HFFc6 (cell line): ENCODE measurements around the gene JUN. TPM values are rescaled to one million over a fixed set of nuclear protein-coding genes. Genes with fewer than 3 reads are reported as not detected.

Experiments
- DNase-seq: peaks from one replicate; pipeline ENCODE4 v3.0.0-alpha.2; 2018
- H3K27ac Mint-ChIP-seq: 2 replicates; pipeline ENCODE4 v1.8.0; 2020; ENCODE audit warnings: mild to moderate bottlenecking, mixed read lengths
- H3K27me3 Mint-ChIP-seq: 2 replicates; pipeline ENCODE4 v1.8.0; 2021; ENCODE audit warnings: mild to moderate bottlenecking, moderate library complexity, mixed read lengths; ENCODE audit not compliant: insufficient read depth
- H3K36me3 Mint-ChIP-seq: 2 replicates; pipeline ENCODE4 v1.8.0; 2021; ENCODE audit warnings: low read depth, mixed read lengths
- H3K4me1 Mint-ChIP-seq: 2 replicates; pipeline ENCODE4 v1.8.0; 2020; ENCODE audit warnings: low read depth, mixed read lengths
- H3K4me3 Mint-ChIP-seq: 2 replicates; pipeline ENCODE4 v1.8.0; 2020; ENCODE audit warnings: mild to moderate bottlenecking, moderate library complexity, mixed read lengths
- H3K9me3 Mint-ChIP-seq: 2 replicates; pipeline ENCODE4 v1.8.0; 2020; ENCODE audit warnings: mild to moderate bottlenecking, mixed read lengths
- CTCF ChIP-seq: fragments of 200-600 bp; sonication (generic); IDR thresholded peaks from 2 replicates; pipeline ENCODE4 v1.5.0; 2021; ENCODE audit warnings: antibody characterized with exemption, mild to moderate bottlenecking
- total RNA-seq, 6 experiments: library from RNA; stranded (reverse); fragmentation: NEBNext Ultra II Directional; extraction: Animal tissue kit (Norgen Biotek cat#: 25700); gene quantifications; 2 replicates in 1 of 6; 3 replicates in 5 of 6; pipeline ENCODE4 v1.2.3, GENCODE V29; 2021

Gene JUN
- total RNA-seq, 6 experiments from 2014 or later, result 80.5 to 91.1 (median 82.2) TPM

GRCh38 chr1:58813801-58814200, 30.0 kb upstream of the JUN start:
- no peak for TF ChIP-seq CTCF
- Mint-ChIP-seq H3K27ac (no peak overlapping the region), H3K4me3 (no peak overlapping the region), H3K9me3 (no peaks in the 10 kb centered on the region), H3K36me3 (no peaks in the 10 kb centered on the region), H3K27me3 (peaks cover 2% of the 10 kb centered on the region; the same call in 1 of the 2 replicates), H3K4me1 (peaks cover 74% of the 10 kb centered on the region)
- no peak for DNase-seq

- Mint-ChIP-seq H3K27me3 (peaks cover 2% of the 10 kb centered on the region; the same call in 1 of the 2 replicates), H3K4me1 (peaks cover 70% of the 10 kb centered on the region), H3K36me3 (no peaks in the 10 kb centered on the region), H3K27ac (no peak overlapping the region), H3K9me3 (no peaks in the 10 kb centered on the region), H3K4me3 (no peak overlapping the region; the same call in 1 of the 2 replicates)
- DNase-seq, result no peak
- no peak for TF ChIP-seq CTCF
Observed at GRCh38 chr1:58813361-58813760, 29.5 kb upstream of the JUN start.

GRCh38 chr1:58812926-58813325, 29.1 kb upstream of the JUN start:
- no peak overlapping the region for H3K4me3 Mint-ChIP-seq
- no peak overlapping the region for H3K27ac Mint-ChIP-seq
- no peaks in the 10 kb centered on the region for H3K36me3 Mint-ChIP-seq
- peaks cover 2% of the 10 kb centered on the region; the same call in 1 of the 2 replicates for H3K27me3 Mint-ChIP-seq
- H3K4me1 Mint-ChIP-seq, result peaks cover 65% of the 10 kb centered on the region
- no peak for DNase-seq
- H3K9me3 Mint-ChIP-seq, result no peaks in the 10 kb centered on the region
- TF ChIP-seq CTCF, result no peak

GRCh38 chr1:58812468-58812867, 28.6 kb upstream of the JUN start:
- no peak for DNase-seq
- H3K4me3 Mint-ChIP-seq, result no peak overlapping the region
- no peaks in the 10 kb centered on the region for H3K36me3 Mint-ChIP-seq
- H3K9me3 Mint-ChIP-seq, result no peaks in the 10 kb centered on the region
- H3K4me1 Mint-ChIP-seq, result peaks cover 61% of the 10 kb centered on the region
- peaks cover 2% of the 10 kb centered on the region; the same call in 1 of the 2 replicates for H3K27me3 Mint-ChIP-seq
- 0 out of 2 replicates have a peak overlapping the region, but pooled peaks have one; percentile 2 for H3K27ac Mint-ChIP-seq
- TF ChIP-seq CTCF, result no peak

- Mint-ChIP-seq H3K27ac (no peak overlapping the region), H3K9me3 (no peaks in the 10 kb centered on the region), H3K36me3 (no peaks in the 10 kb centered on the region), H3K4me3 (no peak overlapping the region), H3K4me1 (peaks cover 52% of the 10 kb centered on the region), H3K27me3 (peaks cover 2% of the 10 kb centered on the region; the same call in 1 of the 2 replicates)
- no peak for TF ChIP-seq CTCF
- no peak for DNase-seq
Observed at GRCh38 chr1:58811303-58811702, 27.5 kb upstream of the JUN start.
